ENCODE measurements around the gene ZFAND4. TPM values are rescaled to one million over a fixed set of nuclear protein-coding genes. Genes with fewer than 3 reads are reported as not detected.
"Not testable (repeated sequence)": the region's sequence is repeated elsewhere in the genome, so short reads cannot be mapped to it uniquely, and the experiment has no call there.

ZFAND4 gene
- polyA plus RNA-seq, 6 donors from 2014 or later = 10.5 to 19.0 (median 17.2) TPM

DNA sequence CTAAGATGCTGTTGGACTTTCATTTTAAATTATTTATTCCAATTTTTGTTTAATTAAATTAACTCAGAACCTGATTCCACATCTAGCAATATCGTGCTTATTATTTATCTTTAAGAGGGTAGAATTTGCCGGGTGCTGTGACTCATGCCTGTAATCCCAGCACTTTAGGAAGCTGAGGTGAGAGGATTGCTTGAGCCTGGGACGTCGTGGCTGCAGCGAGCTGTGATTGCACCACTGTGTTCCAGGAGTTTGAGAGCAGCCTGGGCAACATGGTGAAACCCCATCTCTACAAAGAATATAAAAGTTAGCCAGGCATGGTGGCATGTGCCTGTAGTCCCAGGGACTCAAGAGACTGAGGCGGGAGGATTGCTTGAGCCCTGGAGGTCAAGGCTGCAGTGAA is 47.8 kb downstream of the ZFAND4 start:
- no peak for ATAC-seq (ENCODE audit: low read depth in 2 of 2)
- no peaks in the 10 kb centered on the region for H3K9me3 Mint-ChIP-seq
- H3K27ac Mint-ChIP-seq = no peak overlapping the region
- peaks cover 7 to 20% of the 10 kb centered on the region in 2 donors for H3K36me3 Mint-ChIP-seq
- DNase-seq = no peak
- H3K27me3 Mint-ChIP-seq = no peaks in the 10 kb centered on the region
- no peak overlapping the region for H3K4me3 Mint-ChIP-seq
- H3K4me1 Mint-ChIP-seq = no peaks in the 10 kb centered on the region

GRCh38 chr10:45614869-45615268 is 57.7 kb downstream of the ZFAND4 start:
- no peaks in the 10 kb centered on the region for H3K4me1 Mint-ChIP-seq
- H3K9me3 Mint-ChIP-seq = peaks cover 0 to 7% (median 5%) of the 10 kb centered on the region in 7 donors
- no peak overlapping the region for H3K27ac Mint-ChIP-seq
- no peaks in the 10 kb centered on the region for H3K27me3 Mint-ChIP-seq
- DNase-seq (no peak), ATAC-seq (ENCODE audit: low read depth in 2 of 2) (no peak)
- no peak overlapping the region for H3K4me3 Mint-ChIP-seq
- peaks cover 21 to 31% of the 10 kb centered on the region in 2 donors for H3K36me3 Mint-ChIP-seq

DNA sequence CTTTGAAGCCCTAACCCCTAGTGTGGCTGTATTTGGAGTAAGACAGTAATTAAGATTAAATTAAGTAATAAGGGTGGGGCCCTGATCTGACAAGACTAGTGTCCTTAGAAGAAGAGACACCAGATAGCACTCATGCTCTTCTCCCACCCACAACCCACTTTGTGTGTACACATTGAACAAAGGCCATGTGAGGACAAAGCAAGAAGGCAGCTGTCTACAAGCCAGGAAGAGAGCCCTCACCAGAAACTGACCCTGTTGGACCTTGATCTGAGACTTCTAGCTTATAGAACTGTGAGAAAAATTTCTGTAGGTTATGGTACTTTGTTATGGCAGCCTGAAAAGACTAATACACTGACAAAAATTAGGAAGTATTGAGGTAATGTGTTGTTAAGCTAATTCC is 59.8 kb downstream of the ZFAND4 start:
- DNase-seq (no peak), ATAC-seq (ENCODE audit: low read depth in 2 of 2) (no peak)
- no peaks in the 10 kb centered on the region for H3K27me3 Mint-ChIP-seq
- peaks cover 25 to 37% of the 10 kb centered on the region in 2 donors for H3K36me3 Mint-ChIP-seq
- H3K4me3 Mint-ChIP-seq = no peak overlapping the region
- peaks cover 0 to 7% (median 5%) of the 10 kb centered on the region in 7 donors for H3K9me3 Mint-ChIP-seq
- no peaks in the 10 kb centered on the region for H3K4me1 Mint-ChIP-seq
- peak overlapping the region in 1 of 6 donors; percentile 59 for H3K27ac Mint-ChIP-seq

GRCh38 chr10:45608052-45608451 is 64.5 kb downstream of the ZFAND4 start:
- Mint-ChIP-seq H3K9me3 (peaks cover 0 to 7% (median 5%) of the 10 kb centered on the region in 7 donors), H3K4me3 (no peak overlapping the region), H3K36me3 (peaks cover 25 to 45% of the 10 kb centered on the region in 2 donors), H3K4me1 (no peaks in the 10 kb centered on the region), H3K27me3 (peaks cover 0 to 8% (median 0%) of the 10 kb centered on the region in 3 donors), H3K27ac (no peak overlapping the region)
- DNase-seq (no peak), ATAC-seq (ENCODE audit: low read depth in 2 of 2) (no peak)

- ATAC-seq (ENCODE audit: low read depth in 2 of 2) (no peak), DNase-seq (no peak)
- Mint-ChIP-seq H3K27me3 (peaks cover 5 to 8% (median 5%) of the 10 kb centered on the region in 3 donors), H3K27ac (peak overlapping the region in 1 of 6 donors; percentile 4), H3K4me3 (no peak overlapping the region), H3K9me3 (peaks cover 0 to 7% (median 5%) of the 10 kb centered on the region in 7 donors), H3K4me1 (no peaks in the 10 kb centered on the region), H3K36me3 (peaks cover 17 to 38% of the 10 kb centered on the region in 2 donors)
These were observed 65.3 kb downstream of the ZFAND4 start for GRCh38 chr10:45607276-45607675.

GRCh38 chr10:45602836-45603235 is 69.7 kb downstream of the ZFAND4 start:
- Mint-ChIP-seq H3K27me3 (peaks cover 26 to 39% (median 38%) of the 10 kb centered on the region in 3 donors), H3K9me3 (peaks cover 0 to 15% (median 8%) of the 10 kb centered on the region in 7 donors), H3K4me3 (no peak overlapping the region), H3K4me1 (peaks cover 3 to 7% (median 4%) of the 10 kb centered on the region in 3 donors), H3K27ac (no peak overlapping the region), H3K36me3 (peaks cover 0 to 16% of the 10 kb centered on the region in 2 donors)
- DNase-seq = no peak
- ATAC-seq (ENCODE audit: low read depth in 2 of 2) = no peak

- ATAC-seq (ENCODE audit: low read depth in 2 of 2) = no peak
- Mint-ChIP-seq H3K4me3 (peak overlapping the region in 1 of 8 donors; percentile 43), H3K36me3 (peaks cover 0 to 15% of the 10 kb centered on the region in 2 donors), H3K9me3 (peaks cover 0 to 15% (median 8%) of the 10 kb centered on the region in 7 donors), H3K4me1 (peaks cover 3 to 7% (median 4%) of the 10 kb centered on the region in 3 donors), H3K27ac (no peak overlapping the region), H3K27me3 (peaks cover 26 to 39% (median 38%) of the 10 kb centered on the region in 3 donors)
- DNase-seq = no peak
These were observed 70.4 kb downstream of the ZFAND4 start for GRCh38 chr10:45602082-45602730.

GRCh38 chr10:45601254-45601930 is 71.2 kb downstream of the ZFAND4 start:
- not testable (repeated sequence) for H3K36me3 Mint-ChIP-seq; H3K4me1 Mint-ChIP-seq; ATAC-seq (ENCODE audit: low read depth in 2 of 2); DNase-seq; H3K27ac Mint-ChIP-seq
- Mint-ChIP-seq H3K4me3 (peak overlapping the region in 7 of 8 donors; percentile 43 to 65 (median 60)), H3K27me3 (peaks cover 26 to 39% (median 38%) of the 10 kb centered on the region in 3 donors), H3K9me3 (peaks cover 0 to 15% (median 8%) of the 10 kb centered on the region in 7 donors)

GRCh38 chr10:45600337-45601253 is 72.0 kb downstream of the ZFAND4 start:
- not testable (repeated sequence) for DNase-seq; H3K27ac Mint-ChIP-seq; H3K36me3 Mint-ChIP-seq; ATAC-seq (ENCODE audit: low read depth in 2 of 2)
- H3K27me3 Mint-ChIP-seq = peaks cover 26 to 39% (median 38%) of the 10 kb centered on the region in 3 donors
- H3K4me3 Mint-ChIP-seq = peak overlapping the region; percentile 43 to 76 (median 60)
- peaks cover 4 to 11% (median 6%) of the 10 kb centered on the region in 3 donors for H3K4me1 Mint-ChIP-seq
- H3K9me3 Mint-ChIP-seq = peaks cover 0 to 15% (median 8%) of the 10 kb centered on the region in 7 donors

DNA sequence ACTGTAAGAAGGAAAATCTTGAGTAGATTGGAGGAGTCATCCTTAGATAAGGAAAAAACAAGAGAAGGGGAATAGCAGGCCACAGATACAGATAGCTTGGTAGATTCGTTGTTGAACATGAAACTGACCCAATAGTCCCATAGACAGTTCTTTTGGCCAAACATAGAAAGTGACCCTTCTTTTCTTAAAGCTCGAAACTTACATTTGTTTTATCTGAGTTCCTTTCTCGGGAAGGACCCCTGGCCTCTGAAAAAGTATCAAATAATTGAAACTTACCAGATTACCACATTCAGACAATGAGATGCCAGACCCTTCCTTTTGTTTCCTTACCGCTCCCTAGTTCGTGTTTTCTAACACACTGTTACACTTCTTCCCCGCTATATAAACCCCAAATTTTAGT is 72.9 kb downstream of the ZFAND4 start:
- peaks cover 26 to 39% (median 38%) of the 10 kb centered on the region in 3 donors for H3K27me3 Mint-ChIP-seq

GRCh38 chr10:45599021-45599603 is 73.5 kb downstream of the ZFAND4 start:
- H3K27me3 Mint-ChIP-seq = peaks cover 24 to 39% (median 38%) of the 10 kb centered on the region in 3 donors
- no peak for ATAC-seq (ENCODE audit: low read depth in 2 of 2)
- H3K9me3 Mint-ChIP-seq = peaks cover 0 to 15% (median 8%) of the 10 kb centered on the region in 7 donors
- no peak for DNase-seq
- peaks cover 9 to 21% (median 15%) of the 10 kb centered on the region in 3 donors for H3K4me1 Mint-ChIP-seq
- H3K27ac Mint-ChIP-seq = no peak overlapping the region
- H3K36me3 Mint-ChIP-seq = peaks cover 0 to 8% of the 10 kb centered on the region in 2 donors
- peak overlapping the region in 1 of 8 donors; percentile 13 for H3K4me3 Mint-ChIP-seq

More for the DNA sequence above, 72.9 kb downstream of the ZFAND4 start:
- Mint-ChIP-seq H3K36me3 (peaks cover 0 to 8% of the 10 kb centered on the region in 2 donors), H3K9me3 (peaks cover 0 to 15% (median 8%) of the 10 kb centered on the region in 7 donors), H3K4me3 (no peak overlapping the region), H3K27ac (no peak overlapping the region), H3K4me1 (peaks cover 7 to 20% (median 14%) of the 10 kb centered on the region in 3 donors)
- ATAC-seq (ENCODE audit: low read depth in 2 of 2) (no peak), DNase-seq (no peak)

DNA sequence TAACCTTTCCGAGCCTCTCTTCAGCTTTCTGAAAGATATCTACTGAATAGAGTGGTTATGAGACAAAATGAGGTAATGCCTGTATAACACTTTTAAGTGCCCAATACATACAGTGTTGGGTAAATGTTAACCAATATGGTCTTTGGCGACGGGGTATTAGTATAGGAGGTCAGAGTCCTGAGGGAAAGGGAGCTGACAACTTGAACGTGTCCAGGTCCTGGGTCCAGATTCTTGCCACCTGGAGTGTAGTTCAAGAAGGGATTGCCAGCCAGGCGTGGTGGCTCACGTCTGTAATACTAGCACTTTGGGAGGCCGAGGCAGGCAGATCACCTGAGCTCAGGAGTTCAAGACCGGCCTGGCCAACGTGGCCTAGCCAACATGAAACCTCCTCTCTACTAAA is 76.0 kb downstream of the ZFAND4 start:
- peaks cover 0 to 8% of the 10 kb centered on the region in 2 donors for H3K36me3 Mint-ChIP-seq
- peaks cover 0 to 15% (median 8%) of the 10 kb centered on the region in 7 donors for H3K9me3 Mint-ChIP-seq
- no peak for DNase-seq
- peaks cover 33 to 46% (median 39%) of the 10 kb centered on the region in 3 donors for H3K4me1 Mint-ChIP-seq
- H3K4me3 Mint-ChIP-seq = peak overlapping the region in 2 of 8 donors; percentile 88 to 92
- peak overlapping the region in 1 of 6 donors; percentile 47 for H3K27ac Mint-ChIP-seq
- ATAC-seq (ENCODE audit: low read depth in 2 of 2) = no peak
- peaks cover 12 to 26% (median 25%) of the 10 kb centered on the region in 3 donors for H3K27me3 Mint-ChIP-seq
